GM12878 (cell line): ENCODE data around the gene CEP76. TPM values are rescaled to one million over a fixed set of nuclear protein-coding genes. Genes with fewer than 3 reads are reported as not detected.

Source experiments
- ATAC-seq: fragments of 200-7000 bp; cut with Tn5 transposase; 3 replicates; pipeline ENCODE4 v1.9.1; 2020; ENCODE audit warnings: mild to moderate bottlenecking, moderate library complexity
- BruUV-seq: library from RNA; stranded (reverse); fragments of 400-500 nt; replicated peaks from 2 replicates; lab custom pipeline; 2021; lab: Mats Ljungman, UMichigan
- CTCF ChIA-PET: fragments of 300-600 bp; sonication (Branson Sonifier 250); formaldehyde crosslinking; extraction: SDS; loops from one replicate; lab custom pipeline; 2021; ENCODE audit warnings: inconsistent platforms; lab: Yijun Ruan, JAX
- POLR2A ChIA-PET: fragments of 350-600 bp; formaldehyde crosslinking; extraction: SDS; loops from one replicate; lab custom pipeline; 2021; ENCODE audit warnings: inconsistent platforms; lab: Charles Lee
- RAD21 ChIA-PET: fragments of 300-600 bp; sonication (Branson Sonifier 250); formaldehyde crosslinking; loops from one replicate; lab custom pipeline; 2023; ENCODE audit warnings: antibody characterized with exemption; ENCODE audit not compliant: unreplicated experiment; lab: Charles Lee
- SMC1A ChIA-PET: fragments of 300-600 bp; sonication (Branson Sonifier 250); formaldehyde crosslinking; loops from one replicate; lab custom pipeline; 2023; ENCODE audit not compliant: unreplicated experiment, uncharacterized antibody; lab: Charles Lee
- DNase-seq: peaks from one replicate; pipeline ENCODE4 v3.0.0-alpha.2; 2011; ENCODE audit warnings: low read depth, low spot score
- FAIRE-seq: peaks from 3 replicates; lab custom pipeline; 2011; peaks lifted over from hg19 to GRCh38; lab: Jason Lieb, UNC
- H2AFZ ChIP-seq: 2 replicates; pipeline ENCODE4 v1.6.0; 2011; ENCODE audit warnings: low read depth, low read length, control low read depth; ENCODE audit not compliant: control insufficient read depth
- H3K27ac ChIP-seq: 2 replicates; pipeline ENCODE4 v1.5.1; 2011; ENCODE audit warnings: control low read depth; ENCODE audit not compliant: control insufficient read depth, insufficient read depth
- H3K27me3 ChIP-seq, 2 experiments: replicated peaks in 1 of 2; 2 replicates each; pipeline versions ENCODE4 v1.6.0 to v1.6.1; 2011; ENCODE audit warnings: low read length in 1 of 2; ENCODE audit not compliant: control insufficient read depth in 2 of 2, insufficient read depth in 2 of 2
- H3K36me3 ChIP-seq, 2 experiments: 2 replicates each; pipeline ENCODE4 v1.5.1; 2011; ENCODE audit warnings: low read length in 1 of 2; ENCODE audit not compliant: control insufficient read depth in 2 of 2, insufficient read depth in 2 of 2
- H3K4me1 ChIP-seq: 2 replicates; pipeline ENCODE4 v1.6.1; 2011; ENCODE audit warnings: mild to moderate bottlenecking, low read length, moderate library complexity, mixed read lengths; ENCODE audit not compliant: control insufficient read depth, insufficient read depth
- H3K4me2 ChIP-seq: 2 replicates; pipeline ENCODE4 v1.6.0; 2011; ENCODE audit warnings: control low read depth; ENCODE audit not compliant: control insufficient read depth, insufficient read depth
- H3K4me3 ChIP-seq: fragments of 200-600 bp; sonication (generic); 2 replicates; pipeline ENCODE4 v1.5.1; 2016
- H3K79me2 ChIP-seq: 2 replicates; pipeline ENCODE4 v1.6.0; 2011; ENCODE audit warnings: low read length; ENCODE audit not compliant: control insufficient read depth, insufficient read depth
- H3K9ac ChIP-seq: 2 replicates; pipeline ENCODE4 v1.8.0; 2011; ENCODE audit warnings: low read length, control low read depth, mixed read lengths; ENCODE audit not compliant: control insufficient read depth, insufficient read depth
- H3K9me3 ChIP-seq: replicated peaks from 3 replicates; pipeline ENCODE4 v1.5.1; 2011; ENCODE audit warnings: mild to moderate bottlenecking, low read length; ENCODE audit not compliant: control insufficient read depth, insufficient read depth
- H4K20me1 ChIP-seq: 2 replicates; pipeline ENCODE4 v1.6.0; 2011; ENCODE audit not compliant: control insufficient read depth, insufficient read depth
- ASH2L ChIP-seq: fragments of 300-600, 200-600 bp; sonication (generic); IDR thresholded peaks from 2 replicates; pipeline ENCODE4 v1.6.1; 2017; ENCODE audit warnings: low read depth, mild to moderate bottlenecking, borderline replicate concordance
- DPF2 ChIP-seq: fragments of 450-650 bp; IDR thresholded peaks from 2 replicates; pipeline ENCODE4 v1.6.1; 2017; ENCODE audit warnings: mild to moderate bottlenecking
- JUND ChIP-seq: IDR thresholded peaks from 2 replicates; pipeline ENCODE4 v1.6.1; 2012; ENCODE audit warnings: low read depth, mild to moderate bottlenecking, low read length, improper control_type of control experiment, moderate library complexity
- KAT2A ChIP-seq: conservative IDR thresholded peaks from 2 replicates; pipeline ENCODE4 v1.6.1; 2011; ENCODE audit warnings: low read depth, low read length; ENCODE audit not compliant: control insufficient read depth
- MEF2A ChIP-seq: IDR thresholded peaks from 2 replicates; pipeline ENCODE4 v1.6.1; 2011; ENCODE audit warnings: low read depth, mild to moderate bottlenecking, low read length, moderate library complexity; ENCODE audit not compliant: insufficient read depth
- MTA2 ChIP-seq: fragments of 450-650 bp; IDR thresholded peaks from 2 replicates; pipeline ENCODE4 v1.6.1; 2016; ENCODE audit warnings: low read depth, mild to moderate bottlenecking, moderate library complexity
- NR2C1 ChIP-seq: fragments of 450-650 bp; IDR thresholded peaks from 2 replicates; pipeline ENCODE4 v1.6.1; 2017; ENCODE audit warnings: antibody characterized with exemption, mild to moderate bottlenecking, moderate library complexity
- POLR2AphosphoS2 ChIP-seq: IDR thresholded peaks from 2 replicates; pipeline ENCODE4 v1.6.1; 2011; ENCODE audit warnings: low read depth, mild to moderate bottlenecking, low read length, improper control_type of control experiment, moderate library complexity
- RELA ChIP-seq: fragments of 450-650 bp; IDR thresholded peaks from 2 replicates; pipeline ENCODE4 v1.8.0; 2014; ENCODE audit warnings: borderline replicate concordance; ENCODE audit not compliant: partially characterized antibody
- SIX5 ChIP-seq: IDR thresholded peaks from 2 replicates; pipeline ENCODE4 v1.6.1; 2011; ENCODE audit warnings: mild to moderate bottlenecking, low read depth, low read length, moderate library complexity; ENCODE audit not compliant: severe bottlenecking
- STAT1 ChIP-seq: fragments of 450-650 bp; conservative IDR thresholded peaks from 2 replicates; pipeline ENCODE4 v1.6.1; 2014; ENCODE audit warnings: antibody characterized with exemption, mild to moderate bottlenecking
- STAT3 ChIP-seq: IDR thresholded peaks from 2 replicates; pipeline ENCODE4 v1.6.1; 2011; ENCODE audit warnings: low read depth, low read length, improper control_type of control experiment
- TCF12 ChIP-seq: IDR thresholded peaks from 2 replicates; pipeline ENCODE4 v1.6.1; 2011; ENCODE audit warnings: low read depth, mild to moderate bottlenecking, low read length
- TCF3 ChIP-seq: IDR thresholded peaks from 2 replicates; pipeline ENCODE4 v1.6.1; 2012; ENCODE audit warnings: low read depth, mild to moderate bottlenecking, low read length, borderline replicate concordance; ENCODE audit not compliant: insufficient read depth
- ZBED1 ChIP-seq: IDR thresholded peaks from 2 replicates; pipeline ENCODE4 v1.6.1; 2016; ENCODE audit warnings: borderline replicate concordance
- ZNF207 ChIP-seq: fragments of 450-650 bp; IDR thresholded peaks from 2 replicates; pipeline ENCODE4 v1.6.1; 2014; ENCODE audit warnings: antibody characterized with exemption, mild to moderate bottlenecking, borderline replicate concordance
- ZZZ3 ChIP-seq: IDR thresholded peaks from 2 replicates; pipeline ENCODE4 v1.6.1; 2011; ENCODE audit warnings: low read depth; ENCODE audit not compliant: control insufficient read depth, insufficient read length
- WGBS: methylation state at CpG from one replicate; pipeline ENCODE4 v1.1.6; 2016; ENCODE audit warnings: low lambda C conversion rate; ENCODE audit not compliant: insufficient replicate concordance, insufficient coverage; ENCODE audit errors: missing lambda C conversion rate; 5-methylcytosine and 5-hydroxymethylcytosine counted together
- in situ Hi-C: fragments of 300-500 bp; cut with MboI; formaldehyde crosslinking; loops from 9 replicates; pipeline ENCODE4 v1.14.3; 2018; ENCODE audit warnings: mixed read lengths
- intact Hi-C: fragments of 100-400 bp; cut with micrococcal nuclease; formaldehyde crosslinking; loops from one replicate; pipeline ENCODE4 v1.14.2; 2022; ENCODE audit not compliant: unreplicated experiment
- polyA plus RNA-seq, 11 experiments: library from polyadenylated mRNA; depleted of rRNA in 4 of 11; unstranded in 6 of 11; stranded (reverse) in 5 of 11; fragments of >200 nt; fragmentation: Nextera tagmentation in 4 of 11; fragmentation: Illumina TruSeq in 1 of 11; extraction: Ambion mirVana in 4 of 11; extraction: Trizol in 1 of 11; gene quantifications; 1 replicate in 1 of 11; 2 replicates in 10 of 11; pipeline versions ENCODE4 v1.2.1 to v1.2.3, GENCODE V29; 2011 to 2016; ENCODE audit warnings: inconsistent platforms in 2 of 11, missing spikeins in 2 of 11, low read depth in 1 of 11
- total RNA-seq, 4 experiments: library from RNA; depleted of rRNA in 3 of 4; stranded (reverse); fragments of >200 nt in 3 of 4; fragmentation: Illumina TruSeq in 1 of 4; extraction: Trizol in 1 of 4; gene quantifications; 2 replicates each; pipeline versions ENCODE4 v1.2.1 to v1.2.3, GENCODE V29; 2013 to 2021
- TF ChIP-seq, protein P1 (sequence below): IDR thresholded peaks from 2 replicates; pipeline ENCODE4 v1.6.1; 2012; ENCODE audit warnings: low read depth, low read length, improper control_type of control experiment
- TF ChIP-seq, protein P2 (sequence below): IDR thresholded peaks from 2 replicates; pipeline ENCODE4 v1.6.1; 2011; ENCODE audit warnings: low read depth, low read length, improper control_type of control experiment, borderline replicate concordance
- TF ChIP-seq, protein P3 (sequence below): fragments of 450-650 bp; formaldehyde crosslinking; IDR thresholded peaks from 2 replicates; pipeline ENCODE4 v1.4.0; 2020; ENCODE audit warnings: mild to moderate bottlenecking, moderate library complexity

Gene CEP76
- total and polyA plus RNA-seq, 10 of the 15 experiments (the other 5 are each of a cell fraction or from before 2014, with no cell fraction given): 3.9 to 14.9 (median 13.2) TPM

DNA sequence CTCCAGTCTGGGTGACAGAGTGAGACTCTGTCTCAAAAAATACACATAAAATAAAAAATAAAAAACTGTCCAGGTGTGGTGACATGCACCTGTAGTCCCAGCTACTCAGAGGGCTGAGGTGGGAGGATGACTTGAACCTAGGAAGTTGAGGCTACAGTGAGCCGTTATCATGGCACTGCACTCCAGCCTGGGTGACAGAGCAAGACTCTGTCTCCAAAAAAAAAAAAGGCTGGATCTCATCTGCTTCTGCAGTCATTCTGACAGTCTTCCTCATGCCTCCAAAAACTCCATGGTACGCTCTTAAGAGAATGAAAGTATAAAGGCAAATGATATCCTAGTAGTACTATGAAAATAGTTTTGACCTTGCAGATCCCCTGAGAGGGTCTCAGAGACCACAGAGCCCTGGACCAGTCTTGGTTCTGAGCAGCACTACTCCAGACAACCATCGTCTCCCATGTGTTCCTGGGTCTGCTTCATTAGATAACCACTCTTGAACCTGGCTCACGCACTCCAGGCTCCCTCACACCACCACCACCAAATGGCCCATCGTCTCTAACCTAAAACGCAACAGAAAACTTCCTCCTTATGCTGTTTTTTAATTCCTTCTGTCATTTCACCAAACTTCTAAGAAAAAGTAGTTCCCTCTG is 70.6 kb downstream of the CEP76 start (continued):
- TF ChIP-seq, protein P1, sequence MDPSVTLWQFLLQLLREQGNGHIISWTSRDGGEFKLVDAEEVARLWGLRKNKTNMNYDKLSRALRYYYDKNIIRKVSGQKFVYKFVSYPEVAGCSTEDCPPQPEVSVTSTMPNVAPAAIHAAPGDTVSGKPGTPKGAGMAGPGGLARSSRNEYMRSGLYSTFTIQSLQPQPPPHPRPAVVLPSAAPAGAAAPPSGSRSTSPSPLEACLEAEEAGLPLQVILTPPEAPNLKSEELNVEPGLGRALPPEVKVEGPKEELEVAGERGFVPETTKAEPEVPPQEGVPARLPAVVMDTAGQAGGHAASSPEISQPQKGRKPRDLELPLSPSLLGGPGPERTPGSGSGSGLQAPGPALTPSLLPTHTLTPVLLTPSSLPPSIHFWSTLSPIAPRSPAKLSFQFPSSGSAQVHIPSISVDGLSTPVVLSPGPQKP: no peak
- TF ChIP-seq SIX5 (no peak), JUND (no peak), ZNF207 (no peak), TCF3 (no peak), DPF2 (no peak), STAT1 (no peak), POLR2AphosphoS2 (no peak), RELA (no peak), TCF12 (no peak), NR2C1 (no peak)
- TF ChIP-seq, protein P2, sequence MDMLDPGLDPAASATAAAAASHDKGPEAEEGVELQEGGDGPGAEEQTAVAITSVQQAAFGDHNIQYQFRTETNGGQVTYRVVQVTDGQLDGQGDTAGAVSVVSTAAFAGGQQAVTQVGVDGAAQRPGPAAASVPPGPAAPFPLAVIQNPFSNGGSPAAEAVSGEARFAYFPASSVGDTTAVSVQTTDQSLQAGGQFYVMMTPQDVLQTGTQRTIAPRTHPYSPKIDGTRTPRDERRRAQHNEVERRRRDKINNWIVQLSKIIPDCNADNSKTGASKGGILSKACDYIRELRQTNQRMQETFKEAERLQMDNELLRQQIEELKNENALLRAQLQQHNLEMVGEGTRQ: no peak

DNA sequence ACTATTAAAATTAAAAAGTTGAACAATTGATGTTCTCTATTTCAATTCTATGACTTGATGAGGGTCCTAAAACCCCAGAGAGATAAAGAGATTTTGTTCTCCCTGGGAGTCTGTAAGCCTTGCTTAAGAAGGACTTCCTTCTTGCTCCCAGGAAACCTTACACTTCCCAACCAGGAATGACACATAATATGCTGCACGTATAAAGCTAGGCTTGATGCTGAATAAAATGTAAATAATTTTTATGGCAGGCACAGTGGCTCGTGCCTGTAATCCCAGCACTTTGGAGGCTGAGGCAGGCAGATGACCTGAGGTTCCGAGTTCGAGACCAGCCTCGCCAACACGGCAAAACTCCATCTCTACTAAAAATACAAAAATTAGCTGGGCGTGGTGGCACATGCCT is 72.4 kb downstream of the CEP76 start:
- no peak overlapping the region for H3K4me3 ChIP-seq
- TF ChIP-seq ASH2L (no peak), MTA2 (no peak), KAT2A (no peak), ZZZ3 (no peak), STAT3 (no peak), ZBED1 (no peak), MEF2A (no peak)
- TF ChIP-seq, protein P3, sequence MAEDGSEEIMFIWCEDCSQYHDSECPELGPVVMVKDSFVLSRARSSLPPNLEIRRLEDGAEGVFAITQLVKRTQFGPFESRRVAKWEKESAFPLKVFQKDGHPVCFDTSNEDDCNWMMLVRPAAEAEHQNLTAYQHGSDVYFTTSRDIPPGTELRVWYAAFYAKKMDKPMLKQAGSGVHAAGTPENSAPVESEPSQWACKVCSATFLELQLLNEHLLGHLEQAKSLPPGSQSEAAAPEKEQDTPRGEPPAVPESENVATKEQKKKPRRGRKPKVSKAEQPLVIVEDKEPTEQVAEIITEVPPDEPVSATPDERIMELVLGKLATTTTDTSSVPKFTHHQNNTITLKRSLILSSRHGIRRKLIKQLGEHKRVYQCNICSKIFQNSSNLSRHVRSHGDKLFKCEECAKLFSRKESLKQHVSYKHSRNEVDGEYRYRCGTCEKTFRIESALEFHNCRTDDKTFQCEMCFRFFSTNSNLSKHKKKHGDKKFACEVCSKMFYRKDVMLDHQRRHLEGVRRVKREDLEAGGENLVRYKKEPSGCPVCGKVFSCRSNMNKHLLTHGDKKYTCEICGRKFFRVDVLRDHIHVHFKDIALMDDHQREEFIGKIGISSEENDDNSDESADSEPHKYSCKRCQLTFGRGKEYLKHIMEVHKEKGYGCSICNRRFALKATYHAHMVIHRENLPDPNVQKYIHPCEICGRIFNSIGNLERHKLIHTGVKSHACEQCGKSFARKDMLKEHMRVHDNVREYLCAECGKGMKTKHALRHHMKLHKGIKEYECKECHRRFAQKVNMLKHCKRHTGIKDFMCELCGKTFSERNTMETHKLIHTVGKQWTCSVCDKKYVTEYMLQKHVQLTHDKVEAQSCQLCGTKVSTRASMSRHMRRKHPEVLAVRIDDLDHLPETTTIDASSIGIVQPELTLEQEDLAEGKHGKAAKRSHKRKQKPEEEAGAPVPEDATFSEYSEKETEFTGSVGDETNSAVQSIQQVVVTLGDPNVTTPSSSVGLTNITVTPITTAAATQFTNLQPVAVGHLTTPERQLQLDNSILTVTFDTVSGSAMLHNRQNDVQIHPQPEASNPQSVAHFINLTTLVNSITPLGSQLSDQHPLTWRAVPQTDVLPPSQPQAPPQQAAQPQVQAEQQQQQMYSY (CRISPR knock-in tag): no peak

More for the DNA sequence above, 72.4 kb downstream of the CEP76 start:
- H3K79me2 ChIP-seq: no peaks in the 10 kb centered on the region
- H3K4me2 ChIP-seq: no peak overlapping the region
- RAD21 ChIA-PET: interaction anchor here (1.0 kb wide), 1 partner anchor 243 kb away, joined by 3 read pairs; no protein-coding TSS in a partner anchor
- in situ Hi-C loops (no loop called here), intact Hi-C loops (no loop called here)
- no peak overlapping the region for H3K27ac ChIP-seq
- no peaks in the 10 kb centered on the region for H3K9me3 ChIP-seq
- DNase-seq (no peak), ATAC-seq (no peak), FAIRE-seq (no peak)
- POLR2A ChIA-PET: no interaction called here
- H3K27me3 ChIP-seq: no peaks in the 10 kb centered on the region
- SMC1A ChIA-PET: no interaction called here
- no peak overlapping the region for H3K9ac ChIP-seq
- no TSS peak for BruUV-seq
- no peaks in the 10 kb centered on the region for H3K4me1 ChIP-seq
- H4K20me1 ChIP-seq: no peaks in the 10 kb centered on the region
- no peaks in the 10 kb centered on the region for H3K36me3 ChIP-seq
- WGBS: 81% methylated on average over 7 of the region's 7 CpGs
- CTCF ChIA-PET: no interaction called here
- no peak overlapping the region for H2AFZ ChIP-seq
